ENCODE data around the gene GADL1. TPM values are rescaled to one million over a fixed set of nuclear protein-coding genes. Genes with fewer than 3 reads are reported as not detected.

The GADL1 gene
- total RNA-seq, 1 donor from 2014 or later: not detected

GRCh38 chr3:30710017-30710416, 184.4 kb downstream of the GADL1 start:
- DNase-seq (ENCODE audit: missing footprints) (no peak), ATAC-seq (no peak)
- intact Hi-C loops (cut with DNase I): no loop called here

- ATAC-seq: no peak
Measured at GRCh38 chr3:30708472-30708871, 186.0 kb downstream of the GADL1 start.

GRCh38 chr3:30707825-30708224, 186.6 kb downstream of the GADL1 start:
- DNase-seq (ENCODE audit: missing footprints): no peak
- no peak for ATAC-seq
- intact Hi-C loops (cut with DNase I): no loop called here

More at GRCh38 chr3:30708472-30708871, 186.0 kb downstream of the GADL1 start:
- intact Hi-C loops (cut with DNase I): no loop called here
- no peak for DNase-seq (ENCODE audit: missing footprints)

- DNase-seq (ENCODE audit: missing footprints): no peak
- intact Hi-C loops (cut with DNase I): no loop called here
- ATAC-seq: no peak
Measured at GRCh38 chr3:30704931-30705890, 189.2 kb downstream of the GADL1 start.

- ATAC-seq (no peak), DNase-seq (ENCODE audit: missing footprints) (no peak)
- intact Hi-C loops (cut with DNase I): no loop called here
Measured at GRCh38 chr3:30702828-30703397, 191.5 kb downstream of the GADL1 start.

- DNase-seq (ENCODE audit: missing footprints): no peak
- intact Hi-C loops (cut with DNase I): no loop called here
- no peak for ATAC-seq
Measured at GRCh38 chr3:30702038-30702827, 192.2 kb downstream of the GADL1 start.

- intact Hi-C loops (cut with DNase I): no loop called here
- ATAC-seq: no peak
- no peak for DNase-seq (ENCODE audit: missing footprints)
Measured at GRCh38 chr3:30700702-30701321, 193.6 kb downstream of the GADL1 start.

GRCh38 chr3:30699927-30700326, 194.5 kb downstream of the GADL1 start:
- no peak for ATAC-seq
- DNase-seq (ENCODE audit: missing footprints): no peak
- intact Hi-C loops (cut with DNase I): no loop called here

- intact Hi-C loops (cut with DNase I): no loop called here
- ATAC-seq: no peak
- no peak for DNase-seq (ENCODE audit: missing footprints)
Measured at GRCh38 chr3:30698549-30698948, 195.9 kb downstream of the GADL1 start.

GRCh38 chr3:30696896-30697295, 197.6 kb downstream of the GADL1 start:
- intact Hi-C loops (cut with DNase I): no loop called here
- no peak for DNase-seq (ENCODE audit: missing footprints)
- ATAC-seq: no peak

- intact Hi-C loops (cut with DNase I): no loop called here
- no peak for DNase-seq (ENCODE audit: missing footprints)
- ATAC-seq: peak; percentile 81
Measured at GRCh38 chr3:30696403-30696819, 198.1 kb downstream of the GADL1 start.

- intact Hi-C loops (cut with DNase I): no loop called here
- DNase-seq (ENCODE audit: missing footprints): no peak
- no peak for ATAC-seq
Measured at GRCh38 chr3:30695302-30696061, 199.0 kb downstream of the GADL1 start.

- no peak for DNase-seq (ENCODE audit: missing footprints)
- no peak for ATAC-seq
- intact Hi-C loops (cut with DNase I): loop anchor here (5.0 kb wide), 3 partner anchors 252 to 582 kb away; no protein-coding TSS in a partner anchor
Measured at GRCh38 chr3:30694668-30695067, 199.8 kb downstream of the GADL1 start.

GRCh38 chr3:30694148-30694547, 200.3 kb downstream of the GADL1 start:
- ATAC-seq: no peak
- intact Hi-C loops (cut with DNase I): loop anchor here (5.0 kb wide), 3 partner anchors 252 to 582 kb away; no protein-coding TSS in a partner anchor
- DNase-seq (ENCODE audit: missing footprints): no peak

- ATAC-seq (peak; percentile 74), DNase-seq (ENCODE audit: missing footprints) (no peak)
- intact Hi-C loops (cut with DNase I): loop anchor here (2.0 to 5.0 kb wide), 4 partner anchors 251 to 581 kb away; no protein-coding TSS in a partner anchor
Measured at GRCh38 chr3:30693470-30694120, 200.9 kb downstream of the GADL1 start.

- intact Hi-C loops (cut with DNase I): loop anchor here (2.0 to 5.0 kb wide), 4 partner anchors 250 to 580 kb away; no protein-coding TSS in a partner anchor
- no peak for ATAC-seq
Measured at GRCh38 chr3:30692498-30693130, 201.8 kb downstream of the GADL1 start.

GRCh38 chr3:30691944-30692343, 202.5 kb downstream of the GADL1 start:
- intact Hi-C loops (cut with DNase I): loop anchor here (2.0 to 5.0 kb wide), 5 partner anchors 173 to 580 kb away; no protein-coding TSS in a partner anchor
- ATAC-seq: no peak
- DNase-seq (ENCODE audit: missing footprints): no peak

More at GRCh38 chr3:30692498-30693130, 201.8 kb downstream of the GADL1 start:
- DNase-seq (ENCODE audit: missing footprints): no peak
